Effector CD4-positive, alpha-beta T cell (primary cell): ENCODE data around the gene ATM.
A peak's percentile ranks its signal among the peaks of the same experiment; 100 is the strongest.
"Not testable (repeated sequence)": the region's sequence is repeated elsewhere in the genome, so short reads cannot be mapped to it uniquely, and the experiment has no call there.

Experiments
- DNase-seq: peaks from one replicate; pipeline ENCODE4 v3.0.0-alpha.2; 2020

ATM gene

GRCh38 chr11:108393046-108393445 is 170.2 kb downstream of the ATM start:
- no peak for DNase-seq

GRCh38 chr11:108394744-108395284 is 171.9 kb downstream of the ATM start:
- no peak for DNase-seq

GRCh38 chr11:108396672-108397071 is 173.8 kb downstream of the ATM start:
- not testable (repeated sequence) for DNase-seq

GRCh38 chr11:108398439-108398838 is 175.6 kb downstream of the ATM start:
- no peak for DNase-seq

GRCh38 chr11:108402241-108402640 is 179.4 kb downstream of the ATM start:
- no peak for DNase-seq

GRCh38 chr11:108403052-108403451 is 180.2 kb downstream of the ATM start:
- no peak for DNase-seq

- DNase-seq = no peak
Measured at GRCh38 chr11:108405706-108406105, 182.8 kb downstream of the ATM start.

- no peak for DNase-seq
Measured at GRCh38 chr11:108414958-108415357, 192.1 kb downstream of the ATM start.

GRCh38 chr11:108417551-108417950 is 194.7 kb downstream of the ATM start:
- peak; percentile 7 for DNase-seq
